GM23338 (cell line): ENCODE results near the gene RRP9. TPM values are rescaled to one million over a fixed set of nuclear protein-coding genes. Genes with fewer than 3 reads are reported as not detected.
"Not testable (repeated sequence)": the region's sequence is repeated elsewhere in the genome, so short reads cannot be mapped to it uniquely, and the experiment has no call there.

Source experiments
- ATAC-seq: fragments of 200-7000 bp; cut with Tn5 transposase; 3 replicates; pipeline ENCODE4 v1.9.1; 2020
- DNase-seq: peaks from one replicate; pipeline ENCODE4 v3.0.0-alpha.2; 2015; ENCODE audit warnings: low spot score
- H2AFZ ChIP-seq: fragments of 200-600 bp; sonication (generic); 2 replicates; pipeline ENCODE4 v1.8.0; 2016; ENCODE audit warnings: antibody characterized with exemption, mild to moderate bottlenecking, moderate library complexity
- H3F3A ChIP-seq: fragments of 200-600 bp; sonication (generic); replicated peaks from 2 replicates; pipeline ENCODE4 v1.8.0; 2017; ENCODE audit warnings: antibody characterized with exemption, mixed run types, low read depth
- H3K27ac ChIP-seq: fragments of 200-600 bp; sonication (generic); 2 replicates; pipeline ENCODE4 v1.6.1; 2016; ENCODE audit warnings: low read depth
- H3K27me3 ChIP-seq: fragments of 200-600 bp; sonication (generic); 2 replicates; pipeline ENCODE4 v1.8.0; 2016; ENCODE audit warnings: mild to moderate bottlenecking, mixed run types, moderate library complexity; ENCODE audit not compliant: insufficient read depth
- H3K36me3 ChIP-seq: fragments of 200-600 bp; sonication (generic); 2 replicates; pipeline ENCODE4 v1.8.0; 2016; ENCODE audit warnings: mild to moderate bottlenecking; ENCODE audit not compliant: insufficient read depth
- H3K4me1 ChIP-seq: fragments of 200-600 bp; sonication (generic); 2 replicates; pipeline ENCODE4 v1.8.0; 2016; ENCODE audit warnings: mild to moderate bottlenecking, moderate library complexity; ENCODE audit not compliant: insufficient read depth
- H3K4me2 ChIP-seq: fragments of 200-600 bp; sonication (generic); 2 replicates; pipeline ENCODE4 v1.7.1; 2017; ENCODE audit warnings: mixed run types
- H3K4me3 ChIP-seq: fragments of 200-600 bp; sonication (generic); 2 replicates; pipeline ENCODE4 v1.6.1; 2016; ENCODE audit warnings: mixed run types
- H3K79me2 ChIP-seq: fragments of 200-600 bp; sonication (generic); replicated peaks from 2 replicates; pipeline ENCODE4 v1.8.0; 2017; ENCODE audit warnings: mild to moderate bottlenecking; ENCODE audit not compliant: insufficient read depth
- H3K9me2 ChIP-seq: fragments of 200-600 bp; sonication (generic); 2 replicates; pipeline ENCODE4 v1.8.0; 2017; ENCODE audit not compliant: insufficient read depth
- H4K20me1 ChIP-seq: fragments of 200-600 bp; sonication (generic); replicated peaks from 2 replicates; pipeline ENCODE4 v1.8.0; 2017; ENCODE audit warnings: mild to moderate bottlenecking; ENCODE audit not compliant: insufficient read depth
- H3K27ac Mint-ChIP-seq: 2 replicates; pipeline ENCODE4 v1.8.0; 2020; ENCODE audit warnings: inconsistent platforms, mild to moderate bottlenecking, moderate library complexity, mixed read lengths
- H3K27me3 Mint-ChIP-seq: 3 replicates; pipeline ENCODE4 v1.8.0; 2022; ENCODE audit warnings: low read depth, mild to moderate bottlenecking, moderate library complexity, mixed read lengths, inconsistent platforms; ENCODE audit not compliant: insufficient read depth, poor library complexity
- H3K36me3 Mint-ChIP-seq: 3 replicates; pipeline ENCODE4 v1.8.0; 2021; ENCODE audit warnings: low read depth, mild to moderate bottlenecking, inconsistent platforms, moderate library complexity, mixed read lengths
- H3K4me1 Mint-ChIP-seq: 3 replicates; pipeline ENCODE4 v1.8.0; 2020; ENCODE audit warnings: mild to moderate bottlenecking, inconsistent platforms, mixed read lengths
- H3K4me3 Mint-ChIP-seq: 3 replicates; pipeline ENCODE4 v1.8.0; 2021; ENCODE audit warnings: moderate library complexity, mild to moderate bottlenecking, inconsistent platforms, mixed read lengths
- H3K9me3 Mint-ChIP-seq: 3 replicates; pipeline ENCODE4 v1.8.0; 2020; ENCODE audit warnings: moderate library complexity, mild to moderate bottlenecking, inconsistent platforms, mixed read lengths
- ETS1 ChIP-seq: IDR thresholded peaks from 2 replicates; pipeline ENCODE4 v1.6.1; 2016; ENCODE audit warnings: antibody characterized with exemption
- NANOG ChIP-seq: IDR thresholded peaks from 2 replicates; pipeline ENCODE4 v1.6.1; 2016; ENCODE audit warnings: antibody characterized with exemption, borderline replicate concordance
- REST ChIP-seq: IDR thresholded peaks from one replicate; pipeline ENCODE4 v1.6.1; 2018; ENCODE audit warnings: antibody characterized with exemption; ENCODE audit not compliant: unreplicated experiment
- STAT1 ChIP-seq: IDR thresholded peaks from one replicate; pipeline ENCODE4 v1.6.1; 2016; ENCODE audit warnings: antibody characterized with exemption; ENCODE audit not compliant: unreplicated experiment
- polyA plus RNA-seq: library from polyadenylated mRNA; unstranded; fragments of >200 nt; fragmentation: Nextera tagmentation; extraction: Ambion mirVana; gene quantifications from 2 replicates; pipeline ENCODE4 v1.2.1, GENCODE V29; 2016
- total RNA-seq: library from RNA; depleted of rRNA; stranded (reverse); fragments of >200 nt; shearing (Covaris generic); gene quantifications from 2 replicates; pipeline ENCODE4 v1.2.3, GENCODE V29; 2014

Gene RRP9
- total and polyA plus RNA-seq, 2 experiments from 2014 or later: 62.4 to 68.1 TPM

- TF ChIP-seq ETS1: no peak
- no peak for TF ChIP-seq NANOG
Observed at GRCh38 chr3:51930439-51930838, 11.3 kb downstream of the RRP9 start (continued).

GRCh38 chr3:51929420-51930003 lies 12.2 kb downstream of the RRP9 start:
- H3K4me3 ChIP-seq: no peak overlapping the region
- no peak overlapping the region for H3K27ac ChIP-seq
- H3K27me3 Mint-ChIP-seq: peaks cover 2% of the 10 kb centered on the region
- no peaks in the 10 kb centered on the region for H3K9me2 ChIP-seq
- H3K27me3 ChIP-seq: no peaks in the 10 kb centered on the region
- no peaks in the 10 kb centered on the region for H3K9me3 Mint-ChIP-seq
- no peak overlapping the region for H3K4me3 Mint-ChIP-seq
- DNase-seq (peak; percentile 66), ATAC-seq (peak; percentile 83)
- H4K20me1 ChIP-seq: peaks cover 3% of the 10 kb centered on the region
- no peak overlapping the region for H2AFZ ChIP-seq
- no peak overlapping the region for H3K4me2 ChIP-seq
- H3K4me1 Mint-ChIP-seq: no peaks in the 10 kb centered on the region
- no peaks in the 10 kb centered on the region for H3F3A ChIP-seq
- H3K27ac Mint-ChIP-seq: no peak overlapping the region
- no peak for TF ChIP-seq STAT1
- TF ChIP-seq REST: peak; percentile 93
- peaks cover 36% of the 10 kb centered on the region for H3K36me3 Mint-ChIP-seq
- no peaks in the 10 kb centered on the region for H3K79me2 ChIP-seq
- H3K4me1 ChIP-seq: no peaks in the 10 kb centered on the region
- peaks cover under 1% of the 10 kb centered on the region; the same call in 1 of the 2 replicates for H3K36me3 ChIP-seq

- H3K36me3 ChIP-seq, H3K27ac Mint-ChIP-seq, H3K4me2 ChIP-seq, H3K27ac ChIP-seq, H3K4me3 Mint-ChIP-seq, H3K9me3 Mint-ChIP-seq, H3K4me3 ChIP-seq, H3K4me1 Mint-ChIP-seq, H3K27me3 ChIP-seq, H3F3A ChIP-seq, H3K4me1 ChIP-seq, H2AFZ ChIP-seq, DNase-seq, ATAC-seq, H3K9me2 ChIP-seq, H3K27me3 Mint-ChIP-seq, H4K20me1 ChIP-seq, H3K79me2 ChIP-seq: not testable (repeated sequence)
- peaks cover 31% of the 10 kb centered on the region for H3K36me3 Mint-ChIP-seq
Observed at GRCh38 chr3:51928981-51929380, 12.7 kb downstream of the RRP9 start.
